ENCODE measurements around the gene MMP20.

DNA sequence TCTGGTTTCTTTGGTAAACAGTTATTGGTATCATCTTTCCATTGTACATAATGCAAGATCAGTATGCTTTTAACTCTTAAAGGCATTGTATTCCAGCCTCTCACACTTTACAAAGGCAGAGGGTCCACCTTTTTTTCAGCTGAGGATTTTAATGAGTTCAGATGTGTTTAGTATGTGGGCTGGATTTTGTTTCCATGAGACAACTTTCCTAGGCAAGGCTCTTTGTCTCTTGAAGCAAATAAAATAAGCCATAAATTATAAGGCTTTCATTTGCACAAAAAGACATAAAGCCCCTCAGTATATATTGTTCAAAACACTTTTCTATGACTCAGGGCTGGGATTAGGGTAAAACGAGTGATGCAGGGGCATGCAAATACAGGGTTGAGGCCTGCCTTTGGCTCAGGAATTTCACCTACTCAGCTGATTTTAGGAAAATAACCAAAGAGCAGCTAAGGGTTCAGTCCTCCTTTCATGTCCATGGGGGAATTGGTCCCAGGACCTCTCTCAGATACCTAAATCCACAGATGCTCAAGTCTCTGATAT is 7.6 kb downstream of the MMP20 start:
- TF ChIP-seq CEBPB (IDR thresholded peaks at IDR 0.05) (no peak), REST (IDR thresholded peaks at IDR 0.05; ENCODE audit: low read depth) (no peak), YY1 (IDR thresholded peaks at IDR 0.05; ENCODE audit: low read depth) (no peak), TAF1 (IDR thresholded peaks at IDR 0.05; ENCODE audit: low read depth) (no peak), RAD21 (IDR thresholded peaks at IDR 0.05; ENCODE audit: low read depth) (no peak), NFIC (IDR thresholded peaks at IDR 0.05) (no peak), CREB1 (IDR thresholded peaks at IDR 0.05; ENCODE audit: low read depth) (no peak), FOXM1 (IDR thresholded peaks at IDR 0.05; ENCODE audit: borderline replicate concordance, low read depth) (no peak), ZBTB7A (IDR thresholded peaks at IDR 0.05; ENCODE audit: low read depth) (no peak), TCF12 (IDR thresholded peaks at IDR 0.05; ENCODE audit: low read depth) (no peak)
- TF ChIP-seq, protein P1, sequence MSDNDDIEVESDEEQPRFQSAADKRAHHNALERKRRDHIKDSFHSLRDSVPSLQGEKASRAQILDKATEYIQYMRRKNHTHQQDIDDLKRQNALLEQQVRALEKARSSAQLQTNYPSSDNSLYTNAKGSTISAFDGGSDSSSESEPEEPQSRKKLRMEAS (IDR thresholded peaks at IDR 0.05) = no peak
